WTC11 (cell line): Measurements from ENCODE around the gene PINK1.

Experiments
- CREM ChIP-seq: sonication (generic); formaldehyde crosslinking; IDR thresholded peaks from 2 replicates; pipeline ENCODE4 v1.8.1; 2022; ENCODE audit warnings: mild to moderate bottlenecking, missing genetic modification reagents, moderate library complexity
- CTCF ChIP-seq: fragments of 200-600 bp; IDR thresholded peaks from 2 replicates; pipeline ENCODE4 v1.8.0; 2022; ENCODE audit warnings: antibody characterized with exemption
- E2F1 ChIP-seq: sonication (generic); formaldehyde crosslinking; IDR thresholded peaks from 2 replicates; pipeline ENCODE4 v1.8.0; 2022; ENCODE audit warnings: mild to moderate bottlenecking, missing genetic modification reagents
- FOXK1 ChIP-seq: sonication (generic); formaldehyde crosslinking; IDR thresholded peaks from 2 replicates; pipeline ENCODE4 v1.8.0; 2022; ENCODE audit warnings: mild to moderate bottlenecking, moderate library complexity, missing genetic modification reagents
- JUN ChIP-seq: sonication (generic); formaldehyde crosslinking; IDR thresholded peaks from 2 replicates; pipeline ENCODE4 v1.8.0; 2023; ENCODE audit warnings: mild to moderate bottlenecking, missing genetic modification reagents
- MLX ChIP-seq: sonication (generic); formaldehyde crosslinking; IDR thresholded peaks from 2 replicates; pipeline ENCODE4 v1.8.1; 2023; ENCODE audit warnings: mild to moderate bottlenecking, missing genetic modification reagents, moderate library complexity
- MXD4 ChIP-seq: fragments of 250-450 bp; sonication (Bioruptor Pico); IDR thresholded peaks from 2 replicates; pipeline ENCODE4 v1.8.0; 2021; ENCODE audit warnings: mild to moderate bottlenecking, moderate library complexity, borderline replicate concordance
- SP1 ChIP-seq: sonication (generic); formaldehyde crosslinking; conservative IDR thresholded peaks from 2 replicates; pipeline ENCODE4 v1.8.1; 2022; ENCODE audit warnings: missing genetic modification reagents
- ZBTB21 ChIP-seq: sonication (generic); formaldehyde crosslinking; IDR thresholded peaks from 2 replicates; pipeline ENCODE4 v1.8.1; 2023; ENCODE audit warnings: mild to moderate bottlenecking, missing genetic modification reagents, borderline replicate concordance
- ZNF263 ChIP-seq: sonication (generic); formaldehyde crosslinking; IDR thresholded peaks from 2 replicates; pipeline ENCODE4 v1.8.1; 2022; ENCODE audit warnings: low read depth, mild to moderate bottlenecking, moderate library complexity, missing genetic modification reagents
- TF ChIP-seq, protein P1 (sequence below): sonication (generic); formaldehyde crosslinking; IDR thresholded peaks from 2 replicates; pipeline ENCODE4 v1.8.0; 2023; ENCODE audit warnings: mild to moderate bottlenecking, missing genetic modification reagents
- TF ChIP-seq, protein P2 (sequence below): sonication (generic); formaldehyde crosslinking; IDR thresholded peaks from 2 replicates; pipeline ENCODE4 v1.8.0; 2022; ENCODE audit warnings: mild to moderate bottlenecking, missing genetic modification reagents

- TF ChIP-seq CTCF (no peak), CREM (CRISPR knock-in tag) (no peak), SP1 (CRISPR knock-in tag) (no peak), JUN (no peak), ZBTB21 (CRISPR knock-in tag) (no peak), FOXK1 (CRISPR knock-in tag) (no peak), E2F1 (CRISPR knock-in tag) (no peak), ZNF263 (CRISPR knock-in tag) (no peak), MLX (CRISPR knock-in tag) (no peak), MXD4 (no peak)
- TF ChIP-seq, protein P1, sequence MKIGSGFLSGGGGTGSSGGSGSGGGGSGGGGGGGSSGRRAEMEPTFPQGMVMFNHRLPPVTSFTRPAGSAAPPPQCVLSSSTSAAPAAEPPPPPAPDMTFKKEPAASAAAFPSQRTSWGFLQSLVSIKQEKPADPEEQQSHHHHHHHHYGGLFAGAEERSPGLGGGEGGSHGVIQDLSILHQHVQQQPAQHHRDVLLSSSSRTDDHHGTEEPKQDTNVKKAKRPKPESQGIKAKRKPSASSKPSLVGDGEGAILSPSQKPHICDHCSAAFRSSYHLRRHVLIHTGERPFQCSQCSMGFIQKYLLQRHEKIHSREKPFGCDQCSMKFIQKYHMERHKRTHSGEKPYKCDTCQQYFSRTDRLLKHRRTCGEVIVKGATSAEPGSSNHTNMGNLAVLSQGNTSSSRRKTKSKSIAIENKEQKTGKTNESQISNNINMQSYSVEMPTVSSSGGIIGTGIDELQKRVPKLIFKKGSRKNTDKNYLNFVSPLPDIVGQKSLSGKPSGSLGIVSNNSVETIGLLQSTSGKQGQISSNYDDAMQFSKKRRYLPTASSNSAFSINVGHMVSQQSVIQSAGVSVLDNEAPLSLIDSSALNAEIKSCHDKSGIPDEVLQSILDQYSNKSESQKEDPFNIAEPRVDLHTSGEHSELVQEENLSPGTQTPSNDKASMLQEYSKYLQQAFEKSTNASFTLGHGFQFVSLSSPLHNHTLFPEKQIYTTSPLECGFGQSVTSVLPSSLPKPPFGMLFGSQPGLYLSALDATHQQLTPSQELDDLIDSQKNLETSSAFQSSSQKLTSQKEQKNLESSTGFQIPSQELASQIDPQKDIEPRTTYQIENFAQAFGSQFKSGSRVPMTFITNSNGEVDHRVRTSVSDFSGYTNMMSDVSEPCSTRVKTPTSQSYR (CRISPR knock-in tag): no peak
- TF ChIP-seq, protein P2, sequence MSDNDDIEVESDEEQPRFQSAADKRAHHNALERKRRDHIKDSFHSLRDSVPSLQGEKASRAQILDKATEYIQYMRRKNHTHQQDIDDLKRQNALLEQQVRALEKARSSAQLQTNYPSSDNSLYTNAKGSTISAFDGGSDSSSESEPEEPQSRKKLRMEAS (CRISPR knock-in tag): no peak
Measured at GRCh38 chr1:20611652-20612051, 21.6 kb upstream of the PINK1 start.
